Astrocyte of the cerebellum (primary cell): ENCODE data around the gene PPM1L.

Experiments used
- DNase-seq: peaks from one replicate; pipeline ENCODE4 v3.0.0-alpha.2; 2011; ENCODE audit warnings: low read depth
- H3K4me3 ChIP-seq: 2 replicates; pipeline ENCODE4 v1.5.1; 2011; ENCODE audit warnings: mild to moderate bottlenecking, low read depth, low read length, moderate library complexity
- in situ Hi-C: cut with HindIII; loops from 2 replicates; pipeline ENCODE4 v1.10.0; 2017; ENCODE audit warnings: low sequenced_read_pairs
- TF ChIP-seq, protein P1 (sequence below): IDR thresholded peaks from 2 replicates; pipeline ENCODE4 v1.5.1; 2012; ENCODE audit warnings: low read length, low read depth, moderate library complexity, mild to moderate bottlenecking; ENCODE audit errors: missing control alignments

Gene PPM1L

GRCh38 chr3:160949460-160949859, 193.4 kb downstream of the PPM1L start:
- in situ Hi-C loops, result no loop called here
- no peak overlapping the region for H3K4me3 ChIP-seq

GRCh38 chr3:160950542-160950941, 194.5 kb downstream of the PPM1L start:
- H3K4me3 ChIP-seq, result no peak overlapping the region
- in situ Hi-C loops, result no loop called here
- DNase-seq, result no peak
- TF ChIP-seq, protein P1, sequence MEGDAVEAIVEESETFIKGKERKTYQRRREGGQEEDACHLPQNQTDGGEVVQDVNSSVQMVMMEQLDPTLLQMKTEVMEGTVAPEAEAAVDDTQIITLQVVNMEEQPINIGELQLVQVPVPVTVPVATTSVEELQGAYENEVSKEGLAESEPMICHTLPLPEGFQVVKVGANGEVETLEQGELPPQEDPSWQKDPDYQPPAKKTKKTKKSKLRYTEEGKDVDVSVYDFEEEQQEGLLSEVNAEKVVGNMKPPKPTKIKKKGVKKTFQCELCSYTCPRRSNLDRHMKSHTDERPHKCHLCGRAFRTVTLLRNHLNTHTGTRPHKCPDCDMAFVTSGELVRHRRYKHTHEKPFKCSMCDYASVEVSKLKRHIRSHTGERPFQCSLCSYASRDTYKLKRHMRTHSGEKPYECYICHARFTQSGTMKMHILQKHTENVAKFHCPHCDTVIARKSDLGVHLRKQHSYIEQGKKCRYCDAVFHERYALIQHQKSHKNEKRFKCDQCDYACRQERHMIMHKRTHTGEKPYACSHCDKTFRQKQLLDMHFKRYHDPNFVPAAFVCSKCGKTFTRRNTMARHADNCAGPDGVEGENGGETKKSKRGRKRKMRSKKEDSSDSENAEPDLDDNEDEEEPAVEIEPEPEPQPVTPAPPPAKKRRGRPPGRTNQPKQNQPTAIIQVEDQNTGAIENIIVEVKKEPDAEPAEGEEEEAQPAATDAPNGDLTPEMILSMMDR, result no peak

More at GRCh38 chr3:160949460-160949859, 193.4 kb downstream of the PPM1L start:
- DNase-seq, result no peak
- TF ChIP-seq, protein P1, result no peak

- in situ Hi-C loops, result no loop called here
- TF ChIP-seq, protein P1, result no peak
- no peak for DNase-seq
- H3K4me3 ChIP-seq, result no peak overlapping the region
Observed at GRCh38 chr3:160950954-160951353, 194.9 kb downstream of the PPM1L start.

- in situ Hi-C loops, result no loop called here
- no peak overlapping the region for H3K4me3 ChIP-seq
- TF ChIP-seq, protein P1, result no peak
- DNase-seq, result no peak
Observed at GRCh38 chr3:160951642-160952487, 195.8 kb downstream of the PPM1L start.

DNA sequence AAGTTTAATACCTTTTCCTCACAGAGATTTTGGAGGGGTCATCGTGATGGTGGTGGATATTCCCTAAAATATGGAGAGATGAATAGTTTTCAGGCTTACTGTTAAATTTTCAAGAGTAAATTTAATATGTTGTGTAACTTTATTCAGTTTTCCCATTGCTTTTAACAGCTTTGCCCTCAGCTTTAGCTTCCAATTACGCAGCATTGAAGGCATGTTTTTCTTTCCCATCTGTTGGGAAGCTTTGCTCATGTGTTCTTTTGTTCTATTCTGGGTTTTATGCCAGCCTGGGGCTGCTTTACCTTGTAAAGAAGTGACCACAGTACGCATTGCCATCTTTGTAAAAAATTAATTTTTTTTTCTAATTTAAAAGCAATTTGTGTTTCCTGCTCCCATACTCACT, 197.7 kb downstream of the PPM1L start:
- DNase-seq, result no peak
- H3K4me3 ChIP-seq, result no peak overlapping the region
- in situ Hi-C loops, result no loop called here
- TF ChIP-seq, protein P1, result no peak

- DNase-seq, result no peak
- in situ Hi-C loops, result no loop called here
Observed at GRCh38 chr3:160956785-160957184, 200.8 kb downstream of the PPM1L start.

More at GRCh38 chr3:160956785-160957184, 200.8 kb downstream of the PPM1L start:
- TF ChIP-seq, protein P1, result peak; percentile 17
- H3K4me3 ChIP-seq, result no peak overlapping the region
